NCI-H1092 treated with DMSO at 0.1 percent for 48 hours (cell line): ENCODE results near the gene CFAP97D2.
A peak's percentile ranks its signal among the peaks of the same experiment; 100 is the strongest.
"Not testable (repeated sequence)": the region's sequence is repeated elsewhere in the genome, so short reads cannot be mapped to it uniquely, and the experiment has no call there.

ENCODE experiments used
- DNase-seq: peaks from one replicate; lab custom pipeline; 2025; lab: John Stamatoyannopoulos, UW

CFAP97D2 gene

DNA sequence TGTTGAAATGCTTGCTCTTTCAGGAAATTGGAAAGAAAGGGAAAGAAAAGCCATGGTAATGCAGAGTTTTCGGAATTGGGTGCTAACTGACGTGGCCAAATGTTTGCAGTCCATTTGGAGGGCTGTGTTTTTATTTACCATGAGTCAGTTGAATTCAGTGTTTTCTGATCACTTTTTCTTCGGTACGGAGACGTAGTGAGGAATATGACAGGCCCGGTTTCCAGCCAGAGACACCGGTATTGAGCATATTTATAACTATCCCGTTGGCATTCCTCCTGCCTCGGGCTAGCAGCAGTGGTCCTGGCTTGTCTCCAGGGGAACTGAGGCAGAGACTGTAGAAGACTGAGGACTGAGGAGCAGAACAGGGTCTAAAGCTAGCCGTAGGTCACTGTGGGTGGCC, 56.6 kb downstream of the CFAP97D2 start:
- DNase-seq = no peak

DNA sequence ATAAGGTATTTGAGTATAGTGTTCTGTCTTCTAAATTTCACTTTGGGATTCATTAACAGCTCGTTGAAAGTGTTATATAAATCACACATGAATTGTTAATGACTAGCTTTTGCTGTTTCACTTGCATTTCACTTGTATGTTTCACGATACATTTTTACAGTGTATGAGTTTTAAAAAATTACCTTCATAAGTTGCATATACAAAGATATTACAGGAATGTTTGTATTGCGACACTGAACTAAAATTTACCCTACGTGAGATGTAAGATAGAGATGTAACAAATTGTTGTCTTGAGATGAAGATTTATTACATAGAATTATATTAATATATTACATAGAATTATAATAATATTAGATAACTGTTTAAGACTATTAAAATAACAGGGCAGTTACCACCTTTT, 57.2 kb downstream of the CFAP97D2 start:
- no peak for DNase-seq

DNA sequence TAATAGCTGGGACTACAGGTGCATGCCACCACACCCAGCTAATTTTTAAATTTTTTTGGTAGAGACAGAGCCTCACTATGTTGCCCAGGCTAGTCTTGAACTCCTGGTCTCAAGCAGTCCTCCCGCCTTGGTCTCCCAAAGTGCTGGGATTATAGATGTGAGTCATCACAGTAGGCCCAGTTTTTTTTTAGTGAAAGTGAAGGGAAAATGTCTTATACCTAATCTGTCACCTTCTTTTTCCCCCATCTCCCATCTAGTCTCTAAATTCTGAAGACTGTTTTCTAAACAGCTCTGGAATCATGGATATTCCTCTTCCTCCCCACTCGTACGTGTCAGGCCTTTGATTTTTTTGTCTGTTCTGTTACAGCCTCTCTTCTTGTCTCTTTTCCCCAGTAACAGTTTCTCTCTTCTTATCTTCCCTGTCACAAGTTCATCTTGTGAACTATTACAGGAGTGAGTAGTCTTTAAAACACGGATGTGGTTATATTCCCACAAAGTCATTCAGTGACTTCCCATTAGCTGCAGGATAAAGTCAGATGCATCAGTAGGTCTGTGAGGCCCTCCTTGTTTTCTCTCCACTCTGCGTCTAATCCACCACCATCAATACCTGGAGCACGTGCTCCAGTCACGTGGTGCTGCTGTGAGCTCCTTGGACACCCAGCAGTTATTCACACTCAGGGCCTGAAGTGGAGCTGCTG, 58.5 kb downstream of the CFAP97D2 start:
- no peak for DNase-seq

DNA sequence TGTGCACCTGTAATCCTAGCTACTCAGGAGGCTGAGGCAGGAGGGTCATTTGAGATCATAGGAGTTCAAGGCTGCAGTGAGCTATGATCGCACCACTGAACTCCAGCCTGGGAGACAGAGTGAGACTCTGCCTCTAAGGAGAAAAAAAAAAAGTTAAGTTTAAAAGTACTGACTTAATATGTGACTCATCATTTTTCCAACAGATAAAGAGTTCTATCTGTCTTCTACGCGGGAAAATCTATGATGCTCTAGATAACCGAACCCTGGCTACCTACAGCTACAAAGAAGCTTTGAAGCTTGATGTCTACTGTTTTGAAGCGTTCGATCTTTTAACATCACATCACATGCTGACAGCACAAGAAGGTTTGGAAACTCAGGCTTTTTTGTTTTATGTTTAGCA, 62.9 kb downstream of the CFAP97D2 start:
- no peak for DNase-seq

DNA sequence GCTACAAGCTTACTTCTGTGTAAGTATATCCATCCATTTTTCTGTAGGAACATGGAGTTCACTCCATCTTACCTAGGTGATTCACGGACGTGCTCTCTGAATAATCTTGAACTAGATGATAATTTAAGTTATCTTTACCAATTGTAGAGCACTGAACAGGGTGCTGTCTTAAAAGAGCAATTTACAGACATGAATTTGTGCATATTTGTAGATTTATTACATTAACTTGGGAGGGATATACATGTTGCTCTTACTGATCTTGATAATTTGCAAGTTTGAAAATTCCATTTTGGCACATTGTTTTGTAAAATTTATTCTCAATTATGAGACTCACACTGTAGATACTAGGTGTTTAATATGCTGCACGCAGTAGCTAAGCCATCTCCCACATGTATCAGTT, 64.9 kb downstream of the CFAP97D2 start:
- DNase-seq = no peak

DNA sequence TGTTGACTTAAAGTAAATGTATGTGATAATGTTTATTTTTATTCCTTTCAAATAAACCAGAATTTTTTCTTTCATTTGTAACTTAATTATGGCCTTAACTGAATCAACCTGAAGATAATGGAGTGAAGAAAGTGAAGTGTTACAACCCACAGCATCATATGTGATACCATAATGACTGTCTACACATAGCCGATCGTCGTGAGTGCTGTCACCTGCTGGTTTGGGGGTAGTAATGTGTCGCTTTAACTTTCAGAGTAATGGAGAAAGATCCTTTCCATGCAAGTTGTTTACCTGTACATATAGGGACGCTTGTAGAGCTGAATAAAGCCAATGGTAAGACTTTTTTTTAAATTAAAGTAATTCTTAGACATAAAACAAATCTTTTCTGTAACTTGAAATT, 65.6 kb downstream of the CFAP97D2 start:
- no peak for DNase-seq

DNA sequence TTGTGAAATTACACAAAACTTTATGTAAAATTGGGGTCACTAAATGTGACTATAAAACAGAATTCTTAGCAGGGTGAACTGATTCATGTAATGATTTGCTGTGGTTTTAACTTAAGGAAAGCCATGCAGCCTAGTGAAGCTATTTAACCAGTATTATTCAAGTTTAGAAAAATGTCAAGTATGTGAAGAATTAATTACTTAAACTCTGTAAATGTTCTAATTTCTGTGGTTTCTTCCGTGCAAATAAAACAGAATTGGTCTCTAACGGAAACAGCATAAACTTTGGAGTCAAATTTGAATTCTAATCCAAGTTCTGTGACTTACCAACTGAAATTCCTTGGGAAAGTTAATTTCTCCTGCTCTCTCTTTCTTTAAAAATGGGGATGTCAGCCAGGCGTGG, 69.0 kb downstream of the CFAP97D2 start:
- no peak for DNase-seq

DNA sequence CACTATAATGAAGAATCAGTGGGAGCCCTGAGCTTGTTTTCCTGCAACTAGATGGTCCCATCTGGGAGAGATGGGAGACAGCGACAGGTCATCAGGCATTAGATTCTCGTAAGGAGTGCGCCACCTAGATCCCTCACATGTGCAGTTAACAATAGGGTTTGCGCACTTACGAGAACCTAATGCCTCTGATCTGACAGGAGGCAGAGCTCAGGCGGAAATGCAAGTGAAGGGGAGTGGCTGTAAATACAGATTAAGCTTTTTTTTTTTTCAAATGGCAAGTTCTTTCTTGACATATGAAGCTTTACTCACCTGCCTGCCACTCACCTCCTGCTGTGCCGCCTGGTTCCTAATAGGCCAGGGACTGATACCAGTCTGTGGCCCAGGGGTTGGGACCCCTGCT, 70.0 kb downstream of the CFAP97D2 start:
- DNase-seq = no peak

DNA sequence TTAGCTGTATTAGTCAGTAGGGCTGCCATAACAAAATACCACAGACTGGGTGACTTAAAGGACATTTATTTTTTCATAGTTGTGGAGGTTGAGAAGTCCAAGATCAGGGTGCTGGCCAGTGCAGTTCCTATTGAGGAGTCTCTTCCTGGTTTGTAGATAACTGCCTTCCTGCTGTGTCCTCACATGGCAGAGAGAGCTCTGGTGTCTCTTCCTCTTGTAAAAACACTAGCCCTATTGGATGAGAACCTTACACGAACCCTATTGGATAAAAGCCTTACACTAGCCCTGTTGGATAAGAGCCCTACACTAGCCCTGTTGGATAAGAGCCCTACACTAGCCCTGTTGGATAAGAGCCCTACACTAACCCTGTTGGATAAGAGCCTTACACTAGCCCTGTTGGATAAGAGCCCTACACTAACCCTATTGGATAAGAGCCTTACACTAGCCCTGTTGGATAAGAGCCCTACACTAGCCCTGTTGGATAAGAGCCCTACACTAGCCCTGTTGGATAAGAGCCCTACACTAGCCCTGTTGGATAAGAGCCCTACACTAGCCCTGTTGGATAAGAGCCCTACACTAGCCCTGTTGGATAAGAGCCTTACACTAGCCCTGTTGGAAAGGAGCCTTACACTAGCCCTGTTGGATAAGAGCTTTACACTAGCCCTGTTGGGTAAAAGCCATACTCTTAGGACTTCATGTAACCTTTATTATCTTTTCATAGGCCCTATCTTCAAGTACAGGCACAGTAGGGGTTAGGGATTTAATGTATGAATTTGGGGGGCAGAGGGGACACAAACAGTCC, 72.8 kb downstream of the CFAP97D2 start:
- DNase-seq = not testable (repeated sequence)

DNA sequence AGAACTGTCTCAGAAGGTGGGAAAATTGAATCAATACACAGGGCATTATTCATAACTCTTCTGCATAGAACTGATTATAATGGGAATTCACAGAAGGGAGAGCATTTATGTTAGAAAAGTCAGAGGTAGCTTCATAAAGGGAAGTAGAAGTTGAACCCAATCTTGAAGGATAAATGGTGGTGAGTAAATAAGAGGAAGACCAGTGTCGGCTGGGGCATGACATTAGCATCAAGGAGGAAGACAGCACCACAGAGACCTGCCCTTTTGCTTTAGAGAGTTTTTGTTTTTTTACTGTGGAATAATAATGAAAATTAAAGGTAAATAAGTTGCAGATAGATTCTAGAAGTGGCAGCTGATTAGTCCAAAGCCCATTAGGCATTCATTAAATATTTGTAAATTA, 77.5 kb downstream of the CFAP97D2 start:
- no peak for DNase-seq

DNA sequence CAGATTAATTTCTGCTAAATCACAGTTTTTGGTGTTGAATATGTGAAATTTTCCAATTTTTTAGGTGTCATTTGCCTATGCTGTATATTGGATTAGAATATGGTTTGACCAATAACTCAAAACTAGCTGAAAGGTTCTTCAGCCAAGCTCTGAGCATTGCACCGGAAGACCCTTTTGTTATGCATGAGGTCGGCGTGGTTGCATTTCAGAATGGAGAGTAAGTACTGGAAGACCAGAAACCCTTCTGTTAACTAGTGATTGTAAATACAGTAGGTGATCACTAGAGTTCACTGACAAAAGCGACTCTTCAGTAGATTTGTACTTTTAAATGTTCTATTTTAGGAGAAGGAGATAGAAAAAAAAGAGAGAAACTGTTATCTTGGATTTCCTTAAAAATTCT, 78.0 kb downstream of the CFAP97D2 start:
- no peak for DNase-seq

DNA sequence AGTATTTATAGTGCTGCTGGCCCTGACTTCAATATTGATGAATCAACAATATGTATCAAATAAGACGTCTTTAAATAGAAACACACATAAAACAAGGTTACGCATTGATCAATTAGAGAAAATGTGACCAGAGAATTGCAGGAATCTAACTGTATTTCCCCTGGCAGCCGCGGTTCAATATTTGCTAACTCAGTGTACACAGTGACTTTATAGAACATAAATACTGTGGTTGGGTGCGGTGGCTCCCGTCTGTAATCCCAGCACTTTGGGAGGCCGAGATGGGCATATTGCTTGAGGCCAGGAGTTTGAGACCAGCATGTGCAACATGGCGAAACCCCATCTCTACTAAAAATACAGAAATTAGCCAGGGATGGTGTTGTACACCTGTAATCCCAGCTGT, 79.5 kb downstream of the CFAP97D2 start:
- peak; percentile 66 for DNase-seq

DNA sequence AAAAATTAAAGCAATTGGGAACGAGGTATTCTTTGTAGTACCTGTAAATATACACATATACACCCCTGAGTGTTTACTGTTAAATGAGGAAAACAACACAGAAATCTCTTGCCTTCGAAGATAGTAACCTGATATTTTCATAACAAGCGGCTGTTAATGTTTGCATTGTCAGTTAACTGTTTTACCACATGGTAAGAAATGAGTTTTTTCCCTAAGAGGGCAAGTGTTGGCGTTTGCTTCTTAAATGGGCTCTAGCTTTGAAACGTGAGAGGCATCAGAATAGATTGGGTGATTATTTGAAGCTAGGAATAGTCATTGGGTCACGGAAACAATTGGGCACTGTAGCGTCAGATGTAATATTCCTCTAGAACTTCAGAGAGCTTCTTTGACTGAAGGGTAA, 80.3 kb downstream of the CFAP97D2 start:
- DNase-seq = peak; percentile 87

DNA sequence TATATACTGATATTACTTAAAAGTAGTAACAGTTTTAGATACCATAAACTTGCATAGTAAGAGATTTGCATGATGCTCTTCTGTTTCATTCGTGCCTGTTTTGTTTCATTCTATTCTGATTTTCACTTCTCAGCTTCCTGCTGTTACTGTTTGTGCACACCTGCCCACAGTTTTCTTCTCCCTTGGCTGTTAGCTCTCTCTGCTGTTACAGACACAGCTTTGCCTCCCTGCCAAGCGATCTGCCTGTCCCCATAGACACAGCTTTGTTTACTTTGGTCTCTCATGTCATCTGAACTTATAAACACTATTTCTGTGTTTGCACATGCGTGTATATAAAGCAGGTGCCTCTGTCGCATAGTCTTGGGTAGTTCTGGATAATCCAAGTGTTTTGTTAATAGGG, 80.9 kb downstream of the CFAP97D2 start:
- peak; percentile 93 for DNase-seq

DNA sequence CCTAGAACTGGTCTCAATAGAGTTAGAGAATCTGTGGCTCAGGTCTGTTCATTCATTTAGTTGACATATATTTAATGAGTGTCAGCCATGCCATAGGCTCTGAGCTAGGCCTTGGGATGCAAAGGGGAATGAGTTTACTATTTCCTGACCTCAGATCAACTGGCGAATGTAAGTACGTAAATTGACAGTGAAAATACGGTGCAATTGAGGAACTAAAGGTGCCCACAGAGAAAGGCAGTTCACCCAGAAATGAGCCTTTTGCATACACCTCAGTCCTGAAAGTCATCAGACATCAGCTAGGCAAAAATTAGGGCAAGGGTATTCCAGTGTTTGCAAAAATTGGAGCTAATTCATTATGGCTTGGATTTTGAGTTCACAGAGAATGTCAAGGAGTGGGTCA, 81.8 kb downstream of the CFAP97D2 start:
- no peak for DNase-seq

DNA sequence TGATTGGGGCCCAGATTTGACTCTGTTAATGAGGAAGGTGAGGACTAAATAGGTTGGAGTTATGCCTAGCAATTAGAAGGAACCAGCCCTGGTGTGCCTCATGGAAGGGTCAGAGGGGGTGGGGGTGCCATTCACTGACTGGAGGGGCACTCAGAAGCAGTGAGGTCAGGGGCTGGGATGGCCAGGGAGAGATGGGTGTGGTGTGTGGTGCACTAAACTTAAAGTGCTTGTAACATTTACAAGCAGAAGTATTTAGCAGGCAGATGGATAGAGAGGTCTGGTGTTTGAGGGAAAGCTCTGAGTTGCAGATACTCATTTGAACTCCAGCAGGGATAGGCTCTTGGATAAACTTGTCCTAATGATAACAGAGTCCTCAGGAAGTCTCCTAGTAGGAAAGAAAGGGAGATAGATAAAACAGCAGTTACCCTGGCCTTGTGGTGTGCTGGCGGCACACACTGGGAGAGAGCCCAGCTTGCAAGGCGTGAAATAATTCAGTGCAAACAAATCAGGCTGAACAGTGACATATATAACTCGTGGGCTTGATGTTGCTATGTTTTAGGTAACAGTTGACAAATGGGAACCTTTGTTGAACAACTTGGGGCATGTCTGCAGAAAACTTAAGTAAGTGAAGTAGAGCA, 82.4 kb downstream of the CFAP97D2 start:
- no peak for DNase-seq

DNA sequence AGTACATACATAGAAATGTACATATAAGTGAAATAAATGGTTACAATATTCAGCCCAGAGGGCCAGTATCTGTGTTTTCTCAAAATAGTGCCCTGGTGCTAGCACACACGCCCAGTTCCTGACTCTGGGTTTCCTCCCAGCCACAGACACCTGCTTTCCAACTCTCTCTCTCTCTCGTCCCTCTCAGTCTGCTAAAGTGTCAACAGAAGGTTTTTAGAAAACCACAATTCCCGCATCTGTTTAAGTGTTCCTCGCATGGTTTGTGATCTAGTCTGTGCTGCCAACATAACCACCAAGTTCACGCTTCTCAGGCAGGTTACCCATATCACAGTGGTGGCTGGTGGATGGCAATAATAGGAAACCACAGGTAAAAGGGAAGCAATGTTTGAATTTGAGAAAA, 84.5 kb downstream of the CFAP97D2 start:
- DNase-seq = no peak

DNA sequence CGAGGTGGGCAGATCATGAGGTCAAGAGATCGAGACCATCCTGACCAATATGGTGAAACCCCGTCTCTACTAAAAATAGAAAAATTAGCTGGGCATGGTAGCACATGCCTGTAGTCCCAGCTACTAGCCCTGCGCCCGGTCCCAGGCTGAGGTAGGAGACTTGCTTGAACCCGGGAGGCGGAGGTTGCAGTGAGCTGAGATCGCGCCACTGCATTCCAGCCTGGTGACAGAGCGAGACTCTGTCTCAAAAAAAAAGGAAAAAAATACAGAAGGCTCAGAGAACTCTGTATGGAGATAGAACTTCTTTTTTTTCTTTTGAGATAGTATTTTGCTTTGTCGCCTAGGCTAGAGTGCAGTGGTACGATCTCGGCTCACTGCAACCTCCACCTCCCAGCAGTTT, 85.3 kb downstream of the CFAP97D2 start:
- DNase-seq = not testable (repeated sequence)

DNA sequence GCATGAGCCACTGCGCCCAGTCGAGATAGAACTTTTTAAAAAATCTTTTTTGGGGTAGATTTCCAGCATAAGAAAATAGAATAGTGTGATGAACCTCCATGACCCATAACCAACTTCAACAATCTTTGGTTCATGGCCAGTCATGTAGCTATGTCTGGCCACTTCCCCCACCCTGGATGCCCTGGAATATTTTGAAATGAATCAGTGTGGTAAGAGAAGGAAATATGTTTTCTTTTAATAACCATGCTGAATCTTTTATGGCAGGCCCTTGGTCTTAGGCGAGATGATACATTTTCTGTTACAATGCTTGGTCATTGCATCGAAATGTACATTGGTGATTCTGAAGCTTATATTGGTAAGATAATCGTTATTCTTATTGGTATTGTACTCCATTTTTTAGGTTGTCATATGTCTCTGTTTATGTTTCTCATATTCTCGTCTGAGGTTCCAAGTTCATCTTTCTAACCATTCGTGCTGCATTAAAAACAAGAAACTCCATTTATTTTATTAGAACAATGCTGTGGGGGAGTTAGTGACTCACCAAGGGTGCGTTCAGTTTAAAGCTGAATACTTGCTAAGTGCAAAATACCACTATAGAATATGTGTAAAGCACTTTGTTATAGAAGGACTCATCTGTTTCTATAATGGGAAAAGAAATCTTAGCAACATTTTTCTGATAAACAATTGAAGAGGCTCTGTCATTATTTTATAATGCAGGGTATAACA, 86.0 kb downstream of the CFAP97D2 start:
- no peak for DNase-seq

DNA sequence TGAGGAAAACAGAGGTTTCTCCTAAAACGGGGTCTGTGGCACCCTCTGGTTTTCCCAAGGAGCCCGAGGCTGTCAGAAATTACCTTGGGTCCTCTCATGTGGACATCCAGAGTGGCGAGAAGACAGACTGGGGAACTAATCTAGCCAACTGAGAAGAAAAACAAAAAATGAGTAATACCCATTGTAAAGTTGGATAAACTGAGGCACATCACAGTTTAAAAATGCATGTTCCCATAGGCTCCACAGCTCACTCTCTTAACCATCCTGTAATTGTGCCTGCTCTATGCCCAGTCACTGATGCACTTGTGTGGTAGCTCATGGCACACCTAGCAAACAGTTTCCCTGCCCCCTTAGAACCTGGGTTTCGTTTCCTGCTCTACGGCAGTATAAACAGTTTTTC, 87.2 kb downstream of the CFAP97D2 start:
- no peak for DNase-seq

DNA sequence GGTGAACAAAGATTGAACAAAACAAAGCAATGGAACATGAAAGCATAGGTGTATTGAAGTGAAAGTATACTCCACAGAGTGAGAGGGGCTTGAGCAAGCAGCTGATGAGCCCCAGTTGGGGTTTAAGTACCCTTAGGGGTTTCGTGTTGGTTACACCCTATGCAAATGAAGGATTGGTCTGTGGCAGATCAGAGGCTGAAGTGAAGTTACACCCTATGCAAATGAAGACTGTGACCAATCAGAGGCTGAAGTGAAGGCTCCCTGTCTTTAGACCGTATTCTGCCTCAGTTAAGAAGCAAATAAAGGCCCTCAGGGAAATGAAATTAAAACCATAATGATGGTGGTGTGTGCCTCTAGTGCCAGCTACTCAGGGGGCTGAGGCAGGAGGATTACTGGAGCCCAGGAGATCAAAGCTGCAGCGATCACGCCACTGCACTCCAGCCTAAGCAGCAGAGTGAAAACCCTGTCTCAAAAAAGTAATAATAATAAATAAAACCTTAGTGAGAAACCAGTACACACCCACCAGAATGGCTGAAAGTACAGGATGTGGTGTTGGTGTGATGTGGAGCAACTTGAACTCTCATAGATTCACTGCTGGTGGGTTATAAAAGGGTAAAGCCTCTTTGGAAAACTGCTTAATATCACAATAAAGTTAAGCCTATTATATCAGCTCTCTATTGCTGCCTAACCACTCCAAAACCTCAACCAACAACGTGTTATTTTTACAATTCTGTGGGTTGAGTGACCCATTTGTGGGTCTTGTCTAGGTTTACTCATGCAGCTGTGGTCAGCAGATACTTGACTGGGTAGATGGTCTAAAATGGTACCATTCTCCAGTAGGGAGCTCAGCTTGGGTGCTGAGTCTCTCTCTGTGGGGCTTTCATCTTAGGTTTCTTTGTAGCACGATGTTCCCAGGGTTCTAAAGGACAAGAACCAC, 89.6 kb downstream of the CFAP97D2 start:
- no peak for DNase-seq
